Kidney epithelial cell (primary cell): ENCODE results near the gene LRRC7. TPM values are rescaled to one million over a fixed set of nuclear protein-coding genes. Genes with fewer than 3 reads are reported as not detected.

Experiments
- DNase-seq: peaks from one replicate; pipeline ENCODE4 v3.0.0-alpha.2; 2010; ENCODE audit warnings: low read depth
- H3K27me3 ChIP-seq: 2 replicates; pipeline ENCODE4 v1.6.0; 2011; ENCODE audit warnings: low read length; ENCODE audit not compliant: control insufficient read depth, insufficient read depth
- H3K36me3 ChIP-seq: 2 replicates; pipeline ENCODE4 v1.5.1; 2011; ENCODE audit warnings: low read length; ENCODE audit not compliant: control insufficient read depth, insufficient read depth
- H3K4me3 ChIP-seq: 2 replicates; pipeline ENCODE4 v1.5.1; 2011; ENCODE audit warnings: low read depth, mild to moderate bottlenecking, control low read depth, low read length
- CTCF ChIP-seq: IDR thresholded peaks from 2 replicates; pipeline ENCODE4 v1.5.1; 2011; ENCODE audit warnings: mild to moderate bottlenecking, moderate library complexity, low read length, control low read depth, inconsistent platforms; ENCODE audit not compliant: insufficient read depth, poor library complexity, severe bottlenecking
- total RNA-seq: library from RNA; depleted of rRNA; stranded (reverse); fragments of >200 nt; gene quantifications from 2 replicates; pipeline ENCODE4 v1.2.3, GENCODE V29; 2015

LRRC7 gene
- total RNA-seq, 1 donor from 2014 or later: 0.04 TPM

GRCh38 chr1:69898403-69898947 lies 330.8 kb downstream of the LRRC7 start:
- no peak for DNase-seq
- Histone ChIP-seq H3K27me3 (no peaks in the 10 kb centered on the region), H3K36me3 (no peaks in the 10 kb centered on the region), H3K4me3 (no peak overlapping the region)
- TF ChIP-seq CTCF: no peak

GRCh38 chr1:69911301-69911801 lies 343.6 kb downstream of the LRRC7 start:
- DNase-seq: no peak
- H3K36me3 ChIP-seq: no peaks in the 10 kb centered on the region
- H3K27me3 ChIP-seq: no peaks in the 10 kb centered on the region
- H3K4me3 ChIP-seq: no peak overlapping the region
- no peak for TF ChIP-seq CTCF

GRCh38 chr1:69913977-69914376 lies 346.3 kb downstream of the LRRC7 start:
- Histone ChIP-seq H3K4me3 (no peak overlapping the region), H3K27me3 (no peaks in the 10 kb centered on the region), H3K36me3 (no peaks in the 10 kb centered on the region)
- no peak for TF ChIP-seq CTCF
- no peak for DNase-seq

GRCh38 chr1:69914976-69915765 lies 347.4 kb downstream of the LRRC7 start:
- Histone ChIP-seq H3K27me3 (no peaks in the 10 kb centered on the region), H3K36me3 (no peaks in the 10 kb centered on the region), H3K4me3 (no peak overlapping the region)
- no peak for TF ChIP-seq CTCF
- no peak for DNase-seq

- DNase-seq: no peak
- no peak for TF ChIP-seq CTCF
- Histone ChIP-seq H3K4me3 (no peak overlapping the region), H3K27me3 (no peaks in the 10 kb centered on the region), H3K36me3 (no peaks in the 10 kb centered on the region)
Measured at GRCh38 chr1:69919129-69919921, 351.6 kb downstream of the LRRC7 start.
